ENCODE results near the gene BBS7.

Gene BBS7

GRCh38 chr4:121851354-121851753 lies 18.9 kb downstream of the BBS7 start:
- H3K27me3 ChIP-seq (ENCODE audit: insufficient read depth, low read depth, severe bottlenecking): no peaks in the 10 kb centered on the region
- H3K4me3 ChIP-seq (ENCODE audit: low read depth, low read length): no peak overlapping the region
- H3K36me3 ChIP-seq: peaks cover 28% of the 10 kb centered on the region
- TF ChIP-seq CTCF (IDR thresholded peaks at IDR 0.05; ENCODE audit: low read depth, low read length): no peak
- H3K27ac ChIP-seq: no peak overlapping the region
- no peak for DNase-seq
- no peaks in the 10 kb centered on the region for H3K9me3 ChIP-seq (ENCODE audit: severe bottlenecking)

GRCh38 chr4:121846662-121847061 lies 23.6 kb downstream of the BBS7 start:
- Histone ChIP-seq H3K27me3 (ENCODE audit: insufficient read depth, low read depth, severe bottlenecking) (no peaks in the 10 kb centered on the region), H3K4me3 (ENCODE audit: low read depth, low read length) (no peak overlapping the region), H3K27ac (no peak overlapping the region), H3K36me3 (peaks cover 42% of the 10 kb centered on the region), H3K9me3 (ENCODE audit: severe bottlenecking) (no peaks in the 10 kb centered on the region)
- TF ChIP-seq CTCF (IDR thresholded peaks at IDR 0.05; ENCODE audit: low read depth, low read length): no peak
- no peak for DNase-seq

GRCh38 chr4:121842862-121843261 lies 27.4 kb downstream of the BBS7 start:
- no peaks in the 10 kb centered on the region for H3K9me3 ChIP-seq (ENCODE audit: severe bottlenecking)
- no peak overlapping the region for H3K27ac ChIP-seq
- no peak for DNase-seq
- no peak for TF ChIP-seq CTCF (IDR thresholded peaks at IDR 0.05; ENCODE audit: low read depth, low read length)
- no peak overlapping the region for H3K4me3 ChIP-seq (ENCODE audit: low read depth, low read length)
- no peaks in the 10 kb centered on the region for H3K27me3 ChIP-seq (ENCODE audit: insufficient read depth, low read depth, severe bottlenecking)
- peaks cover 41% of the 10 kb centered on the region for H3K36me3 ChIP-seq

- Histone ChIP-seq H3K4me3 (ENCODE audit: low read depth, low read length) (no peak overlapping the region), H3K27ac (no peak overlapping the region), H3K36me3 (peaks cover 38% of the 10 kb centered on the region), H3K9me3 (ENCODE audit: severe bottlenecking) (no peaks in the 10 kb centered on the region), H3K27me3 (ENCODE audit: insufficient read depth, low read depth, severe bottlenecking) (no peaks in the 10 kb centered on the region)
- DNase-seq: no peak
- no peak for TF ChIP-seq CTCF (IDR thresholded peaks at IDR 0.05; ENCODE audit: low read depth, low read length)
Observed at GRCh38 chr4:121838136-121838535, 32.1 kb downstream of the BBS7 start.

GRCh38 chr4:121829511-121829910 lies 40.8 kb downstream of the BBS7 start:
- no peaks in the 10 kb centered on the region for H3K27me3 ChIP-seq (ENCODE audit: insufficient read depth, low read depth, severe bottlenecking)
- no peak for TF ChIP-seq CTCF (IDR thresholded peaks at IDR 0.05; ENCODE audit: low read depth, low read length)
- no peak for DNase-seq
- H3K4me3 ChIP-seq (ENCODE audit: low read depth, low read length): no peak overlapping the region
- H3K9me3 ChIP-seq (ENCODE audit: severe bottlenecking): no peaks in the 10 kb centered on the region
- peaks cover 27% of the 10 kb centered on the region for H3K36me3 ChIP-seq
- no peak overlapping the region for H3K27ac ChIP-seq

- no peak for TF ChIP-seq CTCF (IDR thresholded peaks at IDR 0.05; ENCODE audit: low read depth, low read length)
- no peak for DNase-seq
Observed at GRCh38 chr4:121827853-121828252, 42.4 kb downstream of the BBS7 start.

More at GRCh38 chr4:121827853-121828252, 42.4 kb downstream of the BBS7 start:
- Histone ChIP-seq H3K4me3 (ENCODE audit: low read depth, low read length) (no peak overlapping the region), H3K36me3 (peaks cover 21% of the 10 kb centered on the region), H3K27ac (no peak overlapping the region), H3K9me3 (ENCODE audit: severe bottlenecking) (no peaks in the 10 kb centered on the region), H3K27me3 (ENCODE audit: insufficient read depth, low read depth, severe bottlenecking) (no peaks in the 10 kb centered on the region)
